ENCODE data around the gene RBKS.

RBKS gene

DNA sequence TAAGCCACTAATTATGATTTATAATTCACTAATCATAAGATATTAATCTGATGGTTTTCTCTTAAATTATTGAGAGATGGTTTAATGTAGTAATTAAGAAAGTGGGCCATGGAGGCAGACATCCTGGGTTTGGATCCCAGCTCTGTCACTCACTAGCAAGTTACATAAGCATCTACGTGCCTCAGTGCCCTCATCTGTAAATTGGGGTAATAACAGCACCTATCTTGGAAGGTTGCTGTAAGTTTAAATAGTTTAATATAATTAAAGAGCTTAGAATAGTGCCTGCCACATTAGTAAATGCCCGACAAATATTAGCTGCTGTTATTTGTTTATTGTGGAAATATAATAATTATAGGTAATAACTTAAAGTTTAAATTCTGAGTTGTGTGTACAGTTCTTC, 31.2 kb upstream of the RBKS start:
- no peaks in the 10 kb centered on the region for H3K27me3 ChIP-seq
- H3K36me3 ChIP-seq, result peaks cover 0 to 18% (median 6%) of the 10 kb centered on the region in 11 experiments; a peak in 7 of 22 replicates
- H3K4me2 ChIP-seq, result peak overlapping the region in 1 of 11 experiments; percentile 23; a peak in 1 of 22 replicates
- H3K27ac ChIP-seq, result peak overlapping the region in 2 of 11 experiments; percentile 66 to 82; a peak in 4 of 22 replicates
- no peak overlapping the region for H3K9ac ChIP-seq
- H4K20me1 ChIP-seq, result no peaks in the 10 kb centered on the region
- peaks cover 6 to 32% (median 12%) of the 10 kb centered on the region in 10 experiments; a peak in 19 of 20 replicates for H3K4me1 ChIP-seq
- H3K4me3 ChIP-seq, result no peak overlapping the region
- H3K9me3 ChIP-seq (replicated peaks in 1 of 11), result peaks cover 0 to 10% (median 5%) of the 10 kb centered on the region in 11 experiments; a peak in 5 of 22 replicates
- no peak for TF ChIP-seq Cebpa-rat (IDR thresholded peaks at IDR 0.05)

DNA sequence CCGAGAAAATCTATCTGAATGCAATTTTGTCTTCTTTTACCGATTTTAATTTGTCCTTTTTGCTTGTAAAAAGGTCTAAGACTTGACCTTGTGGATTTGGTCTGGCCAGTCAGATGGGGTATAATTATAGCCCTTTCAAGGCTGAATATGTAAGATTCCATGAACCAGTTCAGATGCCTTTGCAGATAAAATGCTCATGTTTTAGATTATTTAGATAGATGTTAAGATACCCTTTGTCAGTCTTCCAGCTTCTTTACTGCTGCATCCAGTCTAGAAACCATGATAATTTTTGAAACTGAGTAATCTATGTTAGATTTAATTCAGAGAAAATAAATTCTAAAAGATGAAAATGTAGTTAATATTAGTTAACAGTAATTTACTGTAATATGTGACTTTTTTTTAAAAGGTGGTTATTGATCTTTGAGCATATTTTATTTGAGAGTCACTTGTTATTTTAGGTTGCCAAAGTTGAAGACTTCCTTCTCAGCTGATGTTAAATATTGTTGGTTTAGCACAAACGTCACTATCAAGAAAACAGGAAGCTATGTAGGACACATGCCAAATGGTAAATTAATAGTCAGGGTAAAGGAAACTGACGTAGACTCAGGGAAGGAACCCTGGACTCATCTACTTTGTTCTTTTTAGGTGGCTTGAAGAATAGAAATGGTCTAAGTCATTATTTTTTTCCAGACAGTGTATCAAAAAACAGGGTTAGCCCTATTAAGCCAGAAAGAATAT, 30.1 kb upstream of the RBKS start:
- Histone ChIP-seq H3K4me2 (peak overlapping the region; percentile 14 to 79 (median 44); a peak in 19 of 22 replicates), H3K36me3 (peaks cover 0 to 14% (median 5%) of the 10 kb centered on the region in 11 experiments; a peak in 7 of 22 replicates), H3K9me3 (replicated peaks in 1 of 11) (peaks cover 0 to 10% (median 5%) of the 10 kb centered on the region in 11 experiments; a peak in 5 of 22 replicates), H3K27me3 (no peaks in the 10 kb centered on the region), H4K20me1 (no peaks in the 10 kb centered on the region), H3K4me1 (peaks cover 12 to 40% (median 21%) of the 10 kb centered on the region in 10 experiments; a peak in 19 of 20 replicates), H3K9ac (peak overlapping the region in 2 of 11 experiments; percentile 25 to 58; a peak in 2 of 22 replicates), H3K27ac (peak overlapping the region in 6 of 11 experiments; percentile 1 to 82 (median 59); a peak in 9 of 22 replicates), H3K4me3 (no peak overlapping the region)
- no peak for TF ChIP-seq Cebpa-rat (IDR thresholded peaks at IDR 0.05)

DNA sequence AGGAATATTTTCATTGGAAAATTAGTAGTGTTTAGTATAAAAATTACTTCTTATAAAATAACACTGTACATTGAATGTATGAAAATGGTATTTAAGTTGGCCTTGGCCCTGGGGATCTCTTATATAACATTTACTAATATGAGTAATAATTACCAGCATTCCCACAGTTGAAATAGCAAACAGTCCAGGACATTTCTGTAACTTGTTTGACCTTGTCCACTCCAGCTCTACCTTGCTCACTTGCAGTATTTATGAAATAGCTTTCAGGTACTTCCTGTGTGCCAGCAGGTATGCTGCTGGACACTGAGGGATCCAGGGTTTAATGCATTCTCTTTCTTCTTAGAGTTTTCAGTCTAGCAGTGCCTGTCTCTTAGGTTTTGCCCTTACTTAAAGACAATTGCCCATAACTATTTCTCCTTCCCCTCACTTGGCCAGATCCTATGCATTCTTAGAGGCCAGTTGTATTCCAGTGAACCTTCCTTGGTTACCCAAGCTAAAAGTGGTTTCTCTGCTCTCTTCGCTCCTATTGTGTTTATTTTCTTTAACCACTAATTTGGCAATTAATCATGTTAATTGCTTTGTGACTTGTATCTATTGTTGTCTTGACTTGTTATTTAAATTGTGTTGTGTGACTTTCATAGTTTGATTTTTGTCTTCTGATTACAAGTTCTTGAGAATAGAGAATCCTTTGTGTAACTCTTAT, 26.3 kb upstream of the RBKS start:
- Histone ChIP-seq H3K36me3 (peaks cover 0 to 16% (median 6%) of the 10 kb centered on the region in 11 experiments; a peak in 7 of 22 replicates), H3K27me3 (no peaks in the 10 kb centered on the region), H3K9me3 (replicated peaks in 1 of 11) (peaks cover 0 to 10% (median 5%) of the 10 kb centered on the region in 11 experiments; a peak in 5 of 22 replicates), H3K27ac (no peak overlapping the region), H4K20me1 (no peaks in the 10 kb centered on the region), H3K4me1 (peaks cover 21 to 46% (median 28%) of the 10 kb centered on the region in 10 experiments; a peak in 19 of 20 replicates), H3K9ac (no peak overlapping the region), H3K4me3 (no peak overlapping the region), H3K4me2 (peak overlapping the region in 2 of 11 experiments; percentile 40 to 55; a peak in 4 of 22 replicates)
- no peak for TF ChIP-seq Cebpa-rat (IDR thresholded peaks at IDR 0.05)

DNA sequence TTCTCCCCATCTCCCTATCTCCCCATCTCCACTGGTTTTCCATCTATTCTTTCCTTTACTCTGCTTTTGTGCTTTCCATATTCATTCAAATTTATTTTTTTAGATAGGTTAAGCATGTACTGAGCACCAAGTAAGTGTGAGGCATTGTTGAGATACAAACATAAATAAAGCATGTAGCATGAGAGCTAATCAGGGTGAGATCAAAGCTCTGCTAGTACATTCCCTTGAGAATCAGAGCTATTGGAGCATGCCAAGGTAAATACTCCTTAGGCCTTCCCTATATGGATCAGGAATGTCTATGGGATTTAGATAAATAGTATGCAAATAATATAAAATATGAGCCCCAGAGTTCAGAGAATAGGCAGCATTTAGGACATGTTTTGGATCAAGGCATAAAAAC, 25.7 kb upstream of the RBKS start:
- Histone ChIP-seq H3K27me3 (no peaks in the 10 kb centered on the region), H4K20me1 (no peaks in the 10 kb centered on the region), H3K4me3 (no peak overlapping the region), H3K4me1 (peaks cover 21 to 40% (median 26%) of the 10 kb centered on the region in 10 experiments; a peak in 19 of 20 replicates), H3K9me3 (replicated peaks in 1 of 11) (peaks cover 0 to 10% (median 5%) of the 10 kb centered on the region in 11 experiments; a peak in 5 of 22 replicates), H3K9ac (no peak overlapping the region), H3K27ac (no peak overlapping the region), H3K4me2 (peak overlapping the region in 10 of 11 experiments; percentile 7 to 55 (median 36); a peak in 15 of 22 replicates), H3K36me3 (peaks cover 0 to 16% (median 6%) of the 10 kb centered on the region in 11 experiments; a peak in 7 of 22 replicates)
- TF ChIP-seq Cebpa-rat (IDR thresholded peaks at IDR 0.05), result no peak

DNA sequence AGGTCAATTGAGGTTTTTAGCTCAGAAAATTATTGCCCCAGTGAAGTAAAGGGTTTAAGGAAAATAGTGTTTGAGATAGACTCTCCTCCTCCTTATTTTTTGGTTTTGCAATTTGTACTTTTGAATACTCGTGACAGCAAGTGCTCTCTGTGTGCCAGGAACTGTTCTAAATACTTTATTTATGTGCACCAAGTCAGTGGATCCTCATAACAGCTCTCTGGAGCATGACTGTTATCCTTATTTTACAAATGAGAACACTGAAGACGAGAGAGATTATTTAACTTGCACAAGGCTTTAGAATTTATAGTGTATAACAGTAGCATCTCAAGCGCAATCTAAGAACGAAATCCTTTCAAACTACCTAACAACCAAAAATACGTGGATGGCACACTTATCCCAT, 25.0 kb upstream of the RBKS start:
- Histone ChIP-seq H3K36me3 (peaks cover 0 to 22% (median 9%) of the 10 kb centered on the region in 11 experiments; a peak in 7 of 22 replicates), H3K9ac (no peak overlapping the region), H3K9me3 (replicated peaks in 1 of 11) (peaks cover 0 to 10% (median 5%) of the 10 kb centered on the region in 11 experiments; a peak in 5 of 22 replicates), H4K20me1 (no peaks in the 10 kb centered on the region), H3K4me1 (peaks cover 17 to 34% (median 19%) of the 10 kb centered on the region in 10 experiments; a peak in 19 of 20 replicates), H3K4me3 (no peak overlapping the region), H3K27me3 (no peaks in the 10 kb centered on the region), H3K27ac (no peak overlapping the region), H3K4me2 (peak overlapping the region in 9 of 11 experiments; percentile 29 to 55 (median 38); a peak in 12 of 22 replicates)
- no peak for TF ChIP-seq Cebpa-rat (IDR thresholded peaks at IDR 0.05)

DNA sequence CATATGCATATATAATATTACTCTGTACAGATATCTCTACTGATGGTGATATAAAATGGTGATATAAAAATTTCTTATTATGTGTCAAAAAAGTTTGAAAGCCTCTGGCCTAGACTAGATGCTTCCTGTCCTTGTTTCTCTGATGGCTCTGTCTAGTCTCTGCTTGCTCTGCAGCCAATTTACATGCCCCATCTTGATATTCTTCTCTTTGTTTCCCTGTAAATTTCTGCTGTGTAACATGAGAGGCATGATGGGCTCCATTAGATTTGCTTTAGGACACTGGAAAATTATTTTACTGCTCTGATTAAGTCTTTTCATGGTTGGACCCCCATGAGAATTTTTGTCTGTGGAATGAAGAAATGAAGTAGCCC, 24.6 kb upstream of the RBKS start:
- Histone ChIP-seq H3K4me1 (peaks cover 13 to 30% (median 16%) of the 10 kb centered on the region in 10 experiments; a peak in 18 of 20 replicates), H3K27ac (no peak overlapping the region), H3K9ac (no peak overlapping the region), H3K9me3 (replicated peaks in 1 of 11) (peaks cover 0 to 10% (median 5%) of the 10 kb centered on the region in 11 experiments; a peak in 5 of 22 replicates), H3K4me2 (peak overlapping the region in 8 of 11 experiments; percentile 29 to 55 (median 38); a peak in 9 of 22 replicates), H3K36me3 (peaks cover 0 to 26% (median 9%) of the 10 kb centered on the region in 11 experiments; a peak in 8 of 22 replicates), H3K4me3 (no peak overlapping the region), H4K20me1 (no peaks in the 10 kb centered on the region), H3K27me3 (no peaks in the 10 kb centered on the region)
- TF ChIP-seq Cebpa-rat (IDR thresholded peaks at IDR 0.05), result no peak

DNA sequence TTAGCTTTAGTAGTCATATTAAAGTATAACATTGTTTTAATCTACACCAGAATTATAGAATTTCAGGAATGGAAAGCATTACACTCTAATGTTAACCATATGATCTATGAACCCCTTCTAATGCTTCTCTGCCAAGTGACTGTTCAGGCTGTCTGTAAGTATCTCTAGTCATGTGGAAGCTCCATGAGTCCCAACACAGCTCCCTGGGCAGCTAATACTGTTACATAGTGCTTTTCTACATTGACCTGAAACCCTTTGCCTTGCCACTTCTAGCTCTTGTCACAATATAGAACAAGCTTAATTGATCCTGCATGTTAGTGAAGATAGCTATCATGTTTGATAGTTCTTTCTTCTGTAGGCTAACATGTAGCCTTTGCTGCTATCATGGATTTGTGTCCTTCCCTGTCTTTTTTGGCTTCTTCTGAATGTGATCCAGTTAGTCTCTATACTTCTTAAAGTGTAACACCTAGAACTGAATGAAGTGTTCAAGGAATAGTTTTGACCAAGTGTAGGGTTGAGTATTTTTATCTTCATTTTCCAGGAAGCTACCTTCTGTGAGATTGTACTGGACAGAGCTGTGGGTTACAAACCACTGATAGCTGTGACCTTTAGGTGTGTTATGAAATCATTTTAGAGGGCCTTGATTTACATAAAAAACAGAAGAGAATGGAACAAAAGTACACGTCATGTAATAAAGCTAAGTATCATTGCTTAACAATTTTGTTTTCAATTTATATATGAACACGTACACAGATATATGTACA, 24.0 kb upstream of the RBKS start:
- Histone ChIP-seq H3K4me1 (peaks cover 13 to 24% (median 15%) of the 10 kb centered on the region in 10 experiments; a peak in 18 of 20 replicates), H3K9ac (no peak overlapping the region), H3K27me3 (no peaks in the 10 kb centered on the region), H3K36me3 (peaks cover 0 to 26% (median 9%) of the 10 kb centered on the region in 11 experiments; a peak in 8 of 22 replicates), H3K4me3 (no peak overlapping the region), H3K9me3 (replicated peaks in 1 of 11) (peaks cover 0 to 10% (median 5%) of the 10 kb centered on the region in 11 experiments; a peak in 5 of 22 replicates), H3K27ac (no peak overlapping the region), H3K4me2 (peak overlapping the region in 2 of 11 experiments; percentile 6 to 55; a peak in 1 of 22 replicates), H4K20me1 (no peaks in the 10 kb centered on the region)
- TF ChIP-seq Cebpa-rat (IDR thresholded peaks at IDR 0.05), result no peak

DNA sequence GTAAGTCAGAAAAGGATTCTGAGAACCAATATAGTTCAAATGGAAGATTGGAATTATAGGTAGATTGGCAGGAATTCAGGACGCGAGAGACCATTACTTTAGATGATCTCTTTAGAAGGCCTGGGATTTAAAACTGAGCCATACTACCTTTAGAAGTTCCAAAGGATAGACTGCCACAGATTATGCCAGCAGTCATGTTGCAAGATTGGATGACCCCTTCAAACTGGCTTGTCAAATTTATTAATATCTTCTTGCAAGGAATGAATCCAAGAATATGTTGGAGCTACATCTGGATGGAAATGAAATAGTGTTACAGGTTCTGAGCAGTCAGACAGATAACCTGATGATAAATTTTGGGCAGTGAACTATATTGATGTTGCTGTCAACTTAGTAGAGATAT, 22.3 kb upstream of the RBKS start:
- H3K27me3 ChIP-seq, result no peaks in the 10 kb centered on the region
- no peak overlapping the region for H3K4me2 ChIP-seq
- H3K36me3 ChIP-seq, result peaks cover 3 to 39% (median 13%) of the 10 kb centered on the region in 11 experiments; a peak in 13 of 22 replicates
- H4K20me1 ChIP-seq, result no peaks in the 10 kb centered on the region
- no peak overlapping the region for H3K4me3 ChIP-seq
- H3K27ac ChIP-seq, result no peak overlapping the region
- no peak for TF ChIP-seq Cebpa-rat (IDR thresholded peaks at IDR 0.05)
- H3K9ac ChIP-seq, result no peak overlapping the region
- H3K4me1 ChIP-seq, result peaks cover 13 to 24% (median 15%) of the 10 kb centered on the region in 10 experiments; a peak in 18 of 20 replicates
- peaks cover 0 to 9% (median 5%) of the 10 kb centered on the region in 11 experiments; a peak in 5 of 22 replicates for H3K9me3 ChIP-seq (replicated peaks in 1 of 11)
